Eye (tissue), 1 donor: ENCODE results near the gene MBD5.
A peak's percentile ranks its signal among the peaks of the same experiment; 100 is the strongest.

Experiments
- DNase-seq: peaks from one replicate; pipeline ENCODE4 v3.0.0-alpha.2; 2015

Gene MBD5

DNA sequence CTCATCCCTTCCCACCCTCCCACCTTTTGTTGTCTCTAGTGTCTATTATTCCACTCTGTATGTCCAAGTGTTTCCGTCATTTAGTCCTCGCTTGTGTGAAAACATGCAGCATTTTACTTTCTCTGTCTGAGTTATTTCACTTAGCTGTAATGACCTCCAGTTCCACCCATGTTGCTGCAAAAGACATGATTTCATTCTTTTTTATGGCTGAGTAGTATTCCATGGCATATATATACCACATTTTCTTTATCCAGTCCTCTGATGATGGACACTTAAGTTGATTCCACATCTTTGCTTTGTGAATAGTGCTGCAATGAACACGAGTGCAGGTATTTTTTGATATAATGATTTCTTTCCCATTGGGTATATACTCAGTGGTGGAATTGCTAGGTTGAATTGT is 296.7 kb downstream of the MBD5 start:
- DNase-seq: no peak

DNA sequence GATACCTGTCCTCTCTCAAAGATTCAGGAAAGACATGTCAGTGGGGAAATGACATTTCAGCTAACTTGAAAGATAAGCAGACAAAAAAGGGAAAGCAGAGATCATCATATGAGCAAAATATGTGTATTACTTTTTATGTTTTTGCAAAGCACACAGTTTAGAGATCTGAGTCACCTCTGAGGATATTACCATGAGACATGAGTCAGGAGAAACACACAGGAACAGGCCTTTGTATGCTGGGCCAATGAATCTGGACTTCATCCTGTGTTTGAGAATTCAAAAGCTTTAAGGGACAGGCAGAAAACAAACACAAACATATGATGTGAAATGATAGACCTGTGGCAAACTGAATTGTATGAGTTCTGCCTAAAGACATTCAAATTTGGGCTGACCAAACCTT is 317.6 kb downstream of the MBD5 start:
- DNase-seq: no peak

DNA sequence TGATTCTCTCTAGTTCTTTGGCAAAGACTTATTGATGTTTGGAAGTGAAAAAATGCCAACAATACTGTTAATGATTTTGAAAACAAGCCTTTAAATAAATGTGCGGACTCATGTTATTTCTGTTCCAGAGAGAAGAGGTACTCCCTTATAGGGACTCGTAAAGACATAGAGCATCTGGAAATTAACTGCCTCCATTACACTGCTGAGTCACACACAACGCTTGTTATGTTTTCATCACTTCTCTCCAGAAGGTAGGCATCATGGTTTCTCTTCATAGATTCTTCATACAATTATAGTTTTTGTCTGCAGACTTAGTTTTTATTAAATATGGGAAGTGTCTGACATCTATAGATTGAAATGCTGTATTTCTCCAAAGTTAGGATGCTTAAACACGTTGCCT is 321.2 kb downstream of the MBD5 start:
- no peak for DNase-seq

DNA sequence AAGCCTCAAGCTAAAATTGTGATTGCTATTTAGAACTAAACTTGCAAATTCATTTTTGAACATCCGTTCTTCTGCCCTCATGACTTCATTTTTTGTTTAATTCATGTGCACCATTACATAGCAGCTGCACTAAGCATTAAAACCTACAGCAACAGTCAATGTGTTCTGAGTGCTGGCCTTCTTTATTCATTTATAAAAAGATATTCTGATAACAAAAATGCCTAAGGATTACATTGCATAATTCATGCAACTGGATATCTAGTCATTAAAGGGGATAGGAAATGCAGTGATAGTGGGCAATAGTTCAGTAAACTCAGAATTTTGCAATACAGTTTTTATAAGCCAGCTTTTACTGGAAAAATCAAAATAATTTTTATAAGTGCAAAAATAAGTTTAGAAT is 329.3 kb downstream of the MBD5 start:
- DNase-seq: no peak

DNA sequence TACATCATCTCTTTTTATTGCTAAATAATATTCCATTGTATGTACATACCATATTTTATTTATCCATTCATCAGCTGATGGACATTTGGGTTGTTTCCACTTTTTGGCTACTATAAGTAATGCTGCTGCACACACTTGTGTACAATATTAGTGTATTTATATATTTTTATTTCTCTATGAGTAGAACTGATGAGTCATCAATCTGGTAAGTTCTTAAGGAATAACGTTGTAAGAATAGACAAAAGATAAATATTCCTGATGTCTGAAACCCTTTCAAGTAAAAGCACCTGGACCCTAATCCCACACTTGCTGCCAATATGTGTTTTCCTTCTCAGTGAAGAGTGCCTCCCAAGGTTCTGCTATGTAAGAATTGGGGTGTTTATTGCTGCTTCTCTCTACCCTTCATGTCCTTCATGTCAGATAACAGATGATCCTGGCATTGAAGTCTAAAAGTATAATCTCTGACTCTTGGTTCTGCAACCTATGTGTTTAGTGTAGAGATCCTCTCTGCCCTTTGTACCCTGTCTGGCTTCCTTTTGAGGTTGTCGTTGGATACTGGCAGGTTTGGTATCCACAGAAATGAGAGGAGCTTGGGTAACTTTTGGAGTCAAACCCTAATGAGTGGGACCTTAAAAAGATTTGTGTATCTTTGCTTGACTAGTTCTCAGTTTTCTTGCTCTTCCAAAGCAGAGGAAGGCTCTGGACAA is 330.7 kb downstream of the MBD5 start:
- no peak for DNase-seq

DNA sequence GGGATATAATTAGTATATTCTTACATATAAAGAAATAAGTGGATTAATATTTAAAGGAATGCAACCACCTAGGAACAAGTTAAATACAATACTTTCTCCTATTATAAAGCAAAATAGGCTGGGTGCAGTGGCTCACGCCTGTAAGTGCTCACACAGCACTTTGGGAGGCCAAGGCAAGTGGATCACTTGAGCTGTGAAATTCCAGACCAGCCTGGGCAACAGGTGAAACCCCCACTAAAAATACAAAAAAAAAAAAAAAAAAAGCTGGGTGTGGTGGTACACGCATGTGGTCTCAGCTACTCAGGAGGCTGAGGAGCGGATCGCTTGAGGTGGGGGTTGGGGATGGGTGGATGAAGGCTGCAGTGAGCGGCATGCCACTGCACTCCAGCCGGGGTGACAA is 337.5 kb downstream of the MBD5 start:
- no peak for DNase-seq

DNA sequence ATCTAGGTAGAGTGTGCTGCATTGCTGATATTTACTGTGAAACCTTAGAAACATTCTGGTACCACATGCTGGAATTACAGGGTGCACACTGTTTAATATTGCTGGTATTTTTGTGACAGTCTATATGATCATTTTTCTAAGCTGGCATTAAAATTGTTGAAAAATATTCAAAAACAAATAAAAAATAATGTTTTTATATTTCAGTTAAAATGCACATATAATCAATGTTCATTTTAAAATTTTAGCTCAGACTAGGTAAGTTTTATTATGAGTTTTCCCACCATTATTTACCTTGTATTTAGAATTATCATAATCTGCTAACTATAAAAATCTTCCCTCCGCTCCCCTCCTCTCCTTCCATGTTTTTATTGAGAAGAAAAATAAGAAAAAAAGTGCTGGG is 339.8 kb downstream of the MBD5 start:
- no peak for DNase-seq

DNA sequence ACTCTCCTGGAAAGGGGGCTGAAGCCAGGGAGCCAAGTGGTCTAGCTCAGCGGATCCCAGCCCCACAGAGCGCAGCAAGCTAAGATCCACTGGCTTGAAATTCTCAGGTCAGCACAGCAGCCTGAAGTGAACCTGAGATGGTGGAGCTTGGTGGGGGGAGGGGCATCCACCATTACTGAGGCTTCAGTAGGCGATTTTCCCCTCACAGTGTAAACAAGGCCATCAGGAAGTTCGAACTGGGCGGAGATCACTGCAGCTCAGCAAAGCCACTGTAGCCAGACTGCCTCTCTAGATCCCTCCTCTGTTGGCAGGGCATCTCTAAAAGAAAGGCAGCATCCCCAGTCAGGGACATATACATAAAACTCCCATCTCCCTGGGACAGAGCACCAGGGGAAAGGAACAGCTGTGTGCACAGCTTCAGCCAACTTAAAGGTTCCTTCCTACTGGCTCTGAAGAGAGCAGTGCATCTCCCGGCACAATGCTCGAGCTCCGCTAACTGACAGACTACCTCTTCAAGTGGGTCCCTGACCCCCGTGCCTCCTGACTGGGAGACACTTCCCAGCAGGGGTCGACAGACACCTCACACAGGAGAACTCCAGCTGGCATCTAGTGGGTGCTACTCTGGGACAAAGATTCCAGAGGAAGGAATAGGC is 341.4 kb downstream of the MBD5 start:
- DNase-seq: no peak

DNA sequence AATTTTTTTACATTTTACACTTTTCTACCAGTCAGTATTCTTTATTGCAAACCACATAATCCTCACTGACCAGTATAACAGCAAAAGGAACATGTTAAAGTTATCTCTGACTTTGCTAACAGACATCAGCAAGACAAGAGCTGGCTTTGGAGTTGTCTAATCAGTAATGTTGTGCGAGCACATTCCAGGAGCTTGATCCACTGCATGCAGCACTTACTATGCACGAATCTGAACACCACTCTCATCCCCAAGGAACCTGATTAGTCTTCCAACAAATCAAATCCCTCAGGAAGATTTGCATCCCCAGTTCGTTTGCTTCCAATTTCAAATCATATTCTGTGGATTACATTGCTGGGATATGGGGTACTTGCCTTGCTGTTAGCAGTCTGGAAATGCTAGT is 354.3 kb downstream of the MBD5 start:
- DNase-seq: no peak

DNA sequence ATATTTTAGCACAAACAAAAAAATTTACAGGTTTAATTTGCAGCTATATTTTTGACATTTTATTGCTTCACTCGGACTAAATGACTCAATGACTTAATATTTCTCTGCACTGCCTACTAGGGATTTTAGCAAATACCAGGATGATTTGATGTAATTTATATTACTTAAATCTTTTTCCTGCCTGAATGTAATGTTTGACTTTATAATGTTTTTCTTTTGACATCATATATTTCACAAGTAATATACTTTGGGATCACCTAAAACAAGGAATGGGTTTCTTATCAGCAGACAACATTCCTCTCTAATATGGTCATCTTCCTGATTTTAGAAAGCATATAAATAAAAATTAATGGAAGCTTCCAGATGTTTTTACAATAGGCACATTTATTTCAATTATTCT is 370.4 kb downstream of the MBD5 start:
- no peak for DNase-seq

DNA sequence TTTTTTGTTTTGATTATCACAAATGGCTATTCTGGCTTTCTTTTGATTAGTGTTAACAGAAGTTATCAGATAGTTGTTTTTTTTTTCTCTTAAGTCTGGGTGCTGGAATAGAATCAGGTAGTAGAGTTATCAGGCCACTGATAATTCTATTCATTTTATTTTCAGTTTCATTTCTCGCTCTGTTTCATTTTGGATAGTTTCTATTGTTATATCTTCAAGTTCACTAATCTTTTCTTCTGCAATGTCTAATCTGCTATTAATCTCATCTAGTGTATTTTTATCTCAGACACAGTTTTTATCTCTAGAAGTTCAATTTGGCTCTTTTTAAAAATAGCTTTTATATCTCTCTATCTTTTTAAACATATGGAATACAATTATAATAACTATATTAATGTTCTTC is 381.9 kb downstream of the MBD5 start:
- no peak for DNase-seq

DNA sequence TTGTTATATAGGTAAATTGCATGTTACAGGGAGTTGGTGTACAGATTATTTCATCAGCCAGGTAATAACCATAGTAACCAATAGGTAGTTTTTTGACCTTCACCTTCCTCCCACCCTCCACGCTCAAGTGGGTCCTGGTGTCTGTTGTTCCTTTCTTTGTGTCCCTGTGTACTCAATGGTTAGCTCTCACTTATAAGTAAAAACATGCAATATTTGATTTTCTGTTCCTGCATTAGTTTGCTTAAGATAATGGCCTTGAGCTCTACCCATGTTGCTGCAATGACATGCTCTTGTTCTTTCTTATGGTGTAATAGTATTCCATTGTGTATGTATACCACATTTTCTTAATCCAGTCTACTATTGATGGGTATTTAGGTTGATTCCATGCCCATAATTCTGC is 390.0 kb downstream of the MBD5 start:
- no peak for DNase-seq

DNA sequence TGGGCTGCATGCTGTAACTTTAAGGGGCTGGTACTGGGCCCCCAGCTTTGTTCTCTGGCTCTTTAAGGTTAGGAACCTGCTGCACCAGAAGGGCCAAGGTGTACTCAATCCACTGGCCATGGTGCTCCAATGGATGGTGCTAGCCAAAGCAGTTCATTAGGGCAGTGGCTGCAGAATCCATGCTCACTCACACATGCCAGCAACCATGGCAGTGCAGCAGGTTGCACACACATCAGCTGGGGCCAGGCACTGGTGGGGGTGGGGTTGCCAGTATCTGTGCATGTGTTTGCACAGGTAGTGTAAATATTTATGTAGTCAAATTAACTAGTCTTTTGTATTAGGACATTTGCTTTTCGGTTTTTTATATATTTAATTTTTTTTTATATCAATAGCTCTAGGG is 395.4 kb downstream of the MBD5 start:
- no peak for DNase-seq

DNA sequence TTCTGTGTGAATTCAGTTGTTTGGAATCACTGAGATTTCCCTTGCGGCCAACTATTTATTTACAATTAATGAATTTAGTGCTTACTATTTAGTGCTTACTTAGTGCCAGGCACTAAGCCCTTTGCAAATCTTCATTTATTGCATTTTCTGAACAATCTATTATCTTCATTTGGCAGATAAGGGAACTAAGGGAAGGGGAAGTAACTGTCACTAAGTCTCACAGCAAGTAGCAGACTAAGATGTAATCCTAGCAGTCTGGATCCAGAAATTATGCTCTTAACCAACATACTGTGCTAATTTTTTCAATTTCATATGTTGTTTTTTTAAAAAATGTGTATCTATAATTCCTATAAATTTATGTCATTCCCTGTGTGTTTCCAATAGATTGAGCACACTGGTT is 409.2 kb downstream of the MBD5 start:
- no peak for DNase-seq

DNA sequence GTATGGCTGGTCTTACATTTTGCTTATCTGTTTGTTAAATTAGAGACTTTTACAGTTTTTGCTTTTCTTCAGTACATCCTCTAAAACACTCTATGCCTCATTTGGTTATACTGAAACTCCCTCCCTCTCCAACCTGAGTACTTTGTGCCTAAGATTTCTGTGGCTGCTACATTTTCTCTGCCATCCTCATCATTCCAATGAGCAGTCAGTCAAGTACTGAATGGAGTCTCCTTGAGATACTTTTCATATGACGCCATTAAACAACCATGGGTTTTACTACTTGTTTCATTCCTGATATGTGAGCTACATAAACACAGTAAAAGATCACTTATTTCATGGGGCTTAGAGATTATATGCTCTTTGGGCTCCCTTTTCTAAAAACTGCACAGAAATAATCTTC is 427.0 kb downstream of the MBD5 start:
- no peak for DNase-seq

DNA sequence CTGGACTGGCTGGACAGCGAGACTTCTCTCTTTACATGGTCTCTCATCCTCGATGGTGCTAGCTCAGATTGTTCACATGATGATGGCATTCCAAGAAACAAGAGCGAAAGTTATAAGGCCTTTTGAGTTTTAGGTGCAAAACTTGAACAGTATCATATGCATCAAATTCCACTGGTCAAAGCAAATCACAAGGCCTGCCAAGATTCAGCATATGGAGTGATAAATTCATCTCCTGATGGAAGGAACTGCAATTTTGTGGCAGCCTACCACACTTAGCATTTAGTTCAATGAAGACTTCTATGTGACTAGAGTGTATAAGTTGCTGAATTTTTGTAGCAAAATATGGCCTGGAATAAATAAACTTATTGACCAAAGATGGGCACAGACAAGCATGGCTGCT is 429.6 kb downstream of the MBD5 start:
- DNase-seq: no peak

DNA sequence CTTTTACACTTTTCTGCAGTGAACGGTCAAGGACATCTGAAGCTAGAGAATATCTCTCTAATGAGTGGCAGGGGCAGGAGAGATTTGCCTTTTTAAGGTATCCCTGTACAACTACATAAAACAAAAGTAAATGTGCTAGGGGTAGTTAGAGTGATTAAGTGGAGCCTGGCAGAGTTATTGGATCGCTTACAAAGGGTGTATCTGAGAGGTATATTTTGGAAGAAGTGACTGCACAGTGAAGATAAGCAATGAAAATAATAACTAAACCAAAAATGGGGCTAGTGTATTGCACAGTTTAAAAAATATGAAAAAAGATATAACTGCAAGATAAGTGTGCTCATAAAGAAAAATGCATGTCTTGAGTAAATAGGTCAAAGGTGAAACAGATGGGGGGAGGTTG is 430.2 kb downstream of the MBD5 start:
- DNase-seq: no peak

DNA sequence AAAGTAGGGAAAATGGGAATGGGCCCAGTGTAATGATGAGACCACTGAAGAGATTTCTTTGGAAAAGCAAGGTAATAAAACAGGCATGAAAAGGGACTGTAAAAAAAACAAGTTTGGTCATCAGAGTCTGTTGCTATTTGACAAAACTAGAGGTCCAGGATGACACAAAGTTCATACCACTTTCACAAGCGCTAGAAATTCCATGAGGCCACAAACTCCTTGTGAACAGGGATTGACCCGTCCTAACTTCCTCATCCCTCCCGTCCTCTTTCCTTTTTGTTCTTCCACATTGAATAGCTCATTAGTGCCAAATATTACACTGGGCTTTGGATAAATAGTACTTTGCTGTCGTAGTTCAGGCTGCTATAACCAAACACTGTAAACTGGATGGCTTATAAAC is 434.9 kb downstream of the MBD5 start:
- no peak for DNase-seq

DNA sequence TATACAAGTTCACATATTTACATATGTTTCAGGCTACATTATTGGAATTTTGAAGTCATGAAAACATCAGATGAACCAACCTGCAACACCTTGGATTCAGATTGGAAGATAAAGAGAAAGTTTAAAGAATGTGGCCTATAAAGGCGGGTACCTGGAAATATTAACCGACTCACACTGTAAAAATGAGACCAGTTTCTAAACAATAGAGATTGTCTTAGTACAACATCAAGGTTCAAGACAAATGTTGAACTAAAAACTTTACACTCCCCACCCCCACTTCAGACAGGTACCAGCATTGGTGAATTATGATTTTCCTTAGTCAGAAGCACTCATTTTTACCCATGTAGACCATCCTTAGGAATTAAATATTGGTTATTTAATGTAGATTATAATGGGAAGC is 437.3 kb downstream of the MBD5 start:
- no peak for DNase-seq

DNA sequence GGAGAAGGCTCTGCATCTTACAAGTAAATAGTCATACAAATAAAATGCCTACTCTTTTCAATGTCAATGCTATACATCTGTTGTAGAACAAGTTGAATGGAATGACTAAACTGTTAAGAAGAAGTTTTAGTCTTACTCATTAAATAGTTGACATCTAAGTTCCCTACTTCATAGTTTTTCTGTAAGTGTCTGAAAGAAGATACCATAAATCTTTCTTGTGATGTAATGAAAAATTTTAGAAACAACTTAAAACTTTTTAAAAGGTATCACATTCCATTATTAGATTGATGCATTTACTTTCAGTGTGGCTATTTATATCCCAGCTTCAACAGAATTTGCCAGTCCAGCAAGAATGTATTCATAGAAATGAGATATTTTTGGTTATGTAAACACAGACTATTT is 438.5 kb downstream of the MBD5 start:
- no peak for DNase-seq

DNA sequence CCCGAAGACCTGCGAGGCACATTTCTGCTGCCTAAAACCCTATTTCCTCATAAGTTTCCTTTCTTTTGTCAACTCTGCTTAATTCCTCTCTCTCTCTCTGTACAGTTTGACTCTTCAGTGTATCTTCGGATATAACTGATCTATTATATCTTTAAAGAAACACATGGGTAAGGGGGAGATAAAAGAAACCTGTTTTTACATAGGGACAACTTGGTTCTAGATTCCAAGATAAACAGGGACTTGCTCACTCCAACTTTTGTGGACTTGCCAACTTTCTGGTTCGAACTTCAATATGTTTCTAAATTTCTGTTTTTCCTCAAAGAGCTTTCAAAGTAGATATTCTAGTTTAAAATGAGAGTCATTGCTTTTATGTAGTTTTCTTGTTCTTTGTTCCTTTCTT is 441.0 kb downstream of the MBD5 start:
- no peak for DNase-seq

DNA sequence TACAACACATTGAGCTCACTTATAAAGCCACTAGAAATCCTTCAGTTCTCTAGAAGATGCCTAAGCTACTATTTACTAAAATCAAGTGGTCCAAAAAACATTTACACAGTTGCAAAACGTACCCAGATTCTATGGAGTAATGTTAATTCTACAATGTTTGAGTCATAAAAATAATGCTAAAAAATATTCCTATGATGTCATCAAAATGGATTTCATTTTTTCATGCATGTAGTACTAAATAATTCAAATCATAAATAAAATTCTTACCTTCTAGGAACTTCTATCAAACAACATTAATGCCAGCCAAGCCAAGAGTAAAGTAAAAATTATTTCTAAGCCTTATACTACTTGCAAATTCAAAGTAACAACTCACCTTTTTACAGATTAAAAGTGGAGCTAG is 454.7 kb downstream of the MBD5 start:
- no peak for DNase-seq

DNA sequence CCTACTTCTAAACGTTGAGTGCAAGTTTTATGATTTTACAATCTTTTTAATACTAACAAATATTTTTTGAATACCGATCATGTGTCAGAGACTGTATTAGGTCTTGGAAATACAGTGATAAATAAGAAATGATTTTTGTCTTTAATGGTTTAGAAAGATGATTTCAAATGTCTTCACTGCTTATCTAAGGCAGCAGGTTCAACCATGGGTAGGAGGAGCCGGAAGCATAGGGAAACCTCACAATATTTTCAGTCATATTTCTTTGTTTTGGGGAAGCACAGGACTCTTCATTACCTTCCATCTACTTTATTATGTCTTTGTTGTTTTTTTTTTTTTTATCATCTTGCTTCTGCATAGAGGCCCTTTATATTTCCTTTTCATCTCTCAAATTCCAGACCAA is 458.5 kb downstream of the MBD5 start:
- no peak for DNase-seq

DNA sequence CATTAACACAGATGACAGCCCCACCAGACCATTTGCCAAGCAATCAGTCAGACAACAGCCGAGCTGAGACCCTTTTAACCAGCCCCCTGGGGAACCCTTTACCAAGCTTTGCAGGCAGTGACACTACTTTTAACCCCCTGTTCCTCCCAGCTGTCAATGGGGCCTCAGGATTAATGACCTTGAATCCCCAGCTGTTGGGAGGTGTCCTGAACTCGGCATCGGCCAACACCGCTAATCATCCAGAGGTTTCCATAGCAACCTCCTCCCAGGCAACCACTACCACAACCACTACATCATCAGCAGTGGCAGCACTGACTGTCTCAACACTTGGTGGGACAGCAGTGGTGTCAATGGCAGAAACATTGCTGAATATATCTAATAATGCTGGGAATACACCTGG is 462.8 kb downstream of the MBD5 start:
- DNase-seq: peak; percentile 85

DNA sequence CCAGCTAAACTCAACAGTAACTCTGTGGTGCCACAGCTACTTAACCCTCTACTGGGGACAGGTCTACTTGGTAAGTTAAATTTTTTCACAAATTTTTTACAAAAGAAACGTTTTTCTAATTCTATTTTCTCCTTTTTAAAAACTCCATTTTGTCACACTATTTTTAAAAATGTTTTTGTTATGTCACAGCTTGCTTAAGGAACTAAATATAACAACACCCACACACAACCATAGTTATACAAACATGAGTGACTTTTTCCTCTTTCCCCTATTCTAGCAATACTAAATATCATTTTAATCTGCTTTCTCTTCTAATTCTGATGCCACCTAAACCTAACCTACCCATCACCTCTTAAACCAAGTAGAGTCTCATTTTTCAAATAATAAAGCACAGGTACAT is 463.2 kb downstream of the MBD5 start:
- no peak for DNase-seq
